ENCODE data around the gene C11orf52. TPM values are rescaled to one million over a fixed set of nuclear protein-coding genes. Genes with fewer than 3 reads are reported as not detected.

Gene C11orf52
- total RNA-seq, 2 donors from 2014 or later = 0.99 to 4.7 TPM

DNA sequence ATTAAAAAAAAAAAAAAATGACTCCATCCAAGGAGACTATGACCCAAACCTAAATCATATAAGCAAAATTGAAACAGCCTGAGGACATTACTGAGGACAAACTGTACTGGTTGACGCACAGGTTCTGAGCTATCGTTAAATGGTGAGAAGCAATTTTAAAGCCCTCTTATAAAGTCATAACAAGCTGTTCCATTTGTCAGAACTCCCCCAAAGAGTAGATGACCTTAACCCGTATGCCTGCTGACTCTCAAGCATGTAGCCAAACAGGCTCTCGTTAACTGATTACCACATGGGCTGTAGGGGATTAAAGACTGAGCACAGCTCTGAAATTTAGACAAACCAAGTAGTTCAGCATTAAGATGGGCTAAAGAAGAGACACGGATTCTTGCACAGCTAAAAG, 9.3 kb upstream of the C11orf52 start:
- no peak for ATAC-seq (ENCODE audit: insufficient number of reproducible peaks, low FRiP score, low read depth)
- H3K27ac ChIP-seq = peak overlapping the region; percentile 99 to 100
- peaks cover 0 to 17% of the 10 kb centered on the region in 2 donors for H3K4me1 ChIP-seq (ENCODE audit: control insufficient read depth in 1 of 2, low read depth in 2 of 2)
- no peaks in the 10 kb centered on the region for H3K9me3 ChIP-seq
- H3K36me3 ChIP-seq = no peaks in the 10 kb centered on the region
- H3K4me3 ChIP-seq = peak overlapping the region; percentile 76
- H3K27me3 ChIP-seq (replicated peaks; ENCODE audit: insufficient read depth) = no peaks in the 10 kb centered on the region
- TF ChIP-seq, protein P1, sequence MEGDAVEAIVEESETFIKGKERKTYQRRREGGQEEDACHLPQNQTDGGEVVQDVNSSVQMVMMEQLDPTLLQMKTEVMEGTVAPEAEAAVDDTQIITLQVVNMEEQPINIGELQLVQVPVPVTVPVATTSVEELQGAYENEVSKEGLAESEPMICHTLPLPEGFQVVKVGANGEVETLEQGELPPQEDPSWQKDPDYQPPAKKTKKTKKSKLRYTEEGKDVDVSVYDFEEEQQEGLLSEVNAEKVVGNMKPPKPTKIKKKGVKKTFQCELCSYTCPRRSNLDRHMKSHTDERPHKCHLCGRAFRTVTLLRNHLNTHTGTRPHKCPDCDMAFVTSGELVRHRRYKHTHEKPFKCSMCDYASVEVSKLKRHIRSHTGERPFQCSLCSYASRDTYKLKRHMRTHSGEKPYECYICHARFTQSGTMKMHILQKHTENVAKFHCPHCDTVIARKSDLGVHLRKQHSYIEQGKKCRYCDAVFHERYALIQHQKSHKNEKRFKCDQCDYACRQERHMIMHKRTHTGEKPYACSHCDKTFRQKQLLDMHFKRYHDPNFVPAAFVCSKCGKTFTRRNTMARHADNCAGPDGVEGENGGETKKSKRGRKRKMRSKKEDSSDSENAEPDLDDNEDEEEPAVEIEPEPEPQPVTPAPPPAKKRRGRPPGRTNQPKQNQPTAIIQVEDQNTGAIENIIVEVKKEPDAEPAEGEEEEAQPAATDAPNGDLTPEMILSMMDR (IDR thresholded peaks at IDR 0.05) = no peak
- no peak for DNase-seq (ENCODE audit: low spot score)

DNA sequence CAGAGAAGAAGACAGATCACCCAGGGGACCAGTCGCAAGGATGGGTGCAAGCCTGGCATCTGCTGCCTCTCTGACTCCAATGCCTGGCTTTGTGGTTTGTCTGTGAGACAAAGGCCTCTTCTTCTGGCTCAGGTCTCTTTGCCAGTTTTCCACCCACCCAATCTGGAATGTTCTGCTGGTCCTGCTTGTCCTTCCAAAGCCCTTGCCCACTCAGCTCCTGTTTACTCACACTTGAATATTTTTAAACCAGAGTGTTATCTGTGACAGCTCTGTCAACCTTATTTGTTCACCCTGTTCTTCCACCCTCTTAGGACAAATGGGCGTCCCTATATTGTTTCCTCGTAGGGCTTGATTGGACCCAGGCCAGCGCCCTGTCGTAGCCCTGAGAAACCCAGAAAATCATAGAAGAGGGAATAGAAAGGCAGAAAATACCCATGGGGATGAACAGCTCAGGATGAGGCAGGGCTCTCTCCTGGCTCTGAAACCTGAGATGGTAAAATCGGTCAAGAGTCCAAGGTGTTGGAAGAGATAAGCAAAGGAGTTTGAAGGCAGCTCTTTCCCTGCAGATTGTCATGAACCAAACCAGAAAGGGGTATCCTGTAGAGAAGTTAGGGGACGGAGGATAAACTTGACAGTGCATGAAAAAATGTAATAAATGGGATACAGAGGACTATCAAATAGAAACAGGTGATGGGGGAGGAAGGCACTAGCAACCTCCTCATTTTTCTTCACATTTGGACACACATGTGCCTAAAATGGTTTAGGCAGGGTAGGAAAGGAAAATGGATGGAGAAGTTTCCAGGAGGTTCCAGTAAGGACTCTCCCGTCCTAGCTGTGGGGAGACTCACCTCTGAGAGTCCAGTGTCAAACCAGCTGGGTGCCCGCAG, 7.8 kb upstream of the C11orf52 start:
- TF ChIP-seq, protein P1 (IDR thresholded peaks at IDR 0.05) = no peak
- Histone ChIP-seq H3K4me1 (ENCODE audit: control insufficient read depth in 1 of 2, low read depth in 2 of 2) (peaks cover 4 to 31% of the 10 kb centered on the region in 2 donors), H3K9me3 (no peaks in the 10 kb centered on the region), H3K4me3 (peak overlapping the region; percentile 76), H3K36me3 (no peaks in the 10 kb centered on the region), H3K27ac (peak overlapping the region; percentile 99 to 100), H3K27me3 (replicated peaks; ENCODE audit: insufficient read depth) (no peaks in the 10 kb centered on the region)
- DNase-seq (ENCODE audit: low spot score) (no peak), ATAC-seq (ENCODE audit: insufficient number of reproducible peaks, low FRiP score, low read depth) (no peak)

DNA sequence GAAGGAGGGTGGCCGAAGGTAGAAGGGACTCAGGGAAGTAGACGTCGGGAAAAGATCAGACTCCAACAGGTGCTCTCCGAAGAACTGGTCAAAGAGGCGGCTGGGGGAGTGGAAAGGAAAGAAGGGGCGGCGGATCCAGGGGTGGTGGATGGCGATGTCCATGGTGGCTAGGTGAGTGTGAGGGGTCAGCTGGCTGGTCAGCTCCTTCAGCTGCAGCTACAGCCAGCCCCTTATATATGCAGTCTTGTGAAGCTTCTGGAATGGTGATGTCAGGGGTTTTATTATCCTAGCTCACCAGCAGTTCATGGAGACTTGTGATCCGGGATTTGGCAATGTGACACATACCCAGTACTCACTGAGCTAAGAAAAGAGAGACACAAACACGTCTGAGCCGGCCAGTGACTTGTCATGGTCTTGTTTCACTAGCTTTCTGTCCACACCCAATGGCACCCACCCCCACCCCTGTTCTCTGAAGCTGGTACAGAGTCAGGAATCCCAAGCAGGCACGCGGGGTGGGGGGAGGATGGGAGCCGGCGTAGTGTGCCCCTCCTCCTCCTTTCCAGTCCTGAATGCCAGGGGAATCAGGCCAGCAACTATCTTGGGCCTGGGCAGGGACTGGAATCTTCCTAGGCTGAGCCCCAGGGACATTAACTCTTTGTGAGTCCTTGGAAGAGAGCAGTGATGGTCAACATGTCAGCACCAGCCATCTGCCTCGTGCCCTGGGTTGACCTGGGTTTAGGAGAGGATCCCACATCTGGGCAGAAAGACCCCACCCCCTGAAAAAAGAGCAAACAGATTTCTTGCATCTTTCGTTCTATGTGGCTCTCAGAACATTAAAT, 6.9 kb upstream of the C11orf52 start, which contains the start of gene CRYAB:
Gene CRYAB, minus strand, starts transcription at position 208 of the 839 bp plus-strand sequence. Its CDS starts 46 bp downstream, at position 162.
- DNase-seq (ENCODE audit: low spot score) (peak; percentile 87), ATAC-seq (ENCODE audit: insufficient number of reproducible peaks, low FRiP score, low read depth) (peak; percentile 72)
- no peaks in the 10 kb centered on the region for H3K36me3 ChIP-seq
- no peaks in the 10 kb centered on the region for H3K27me3 ChIP-seq (replicated peaks; ENCODE audit: insufficient read depth)
- no peaks in the 10 kb centered on the region for H3K9me3 ChIP-seq
- peaks cover 7 to 38% of the 10 kb centered on the region in 2 donors for H3K4me1 ChIP-seq (ENCODE audit: control insufficient read depth in 1 of 2, low read depth in 2 of 2)
- TF ChIP-seq, protein P1 (IDR thresholded peaks at IDR 0.05) = no peak
- H3K27ac ChIP-seq = peak within 1 kb of the TSS; percentile 99 to 100
- H3K4me3 ChIP-seq = peak within 1 kb of the TSS; percentile 76

DNA sequence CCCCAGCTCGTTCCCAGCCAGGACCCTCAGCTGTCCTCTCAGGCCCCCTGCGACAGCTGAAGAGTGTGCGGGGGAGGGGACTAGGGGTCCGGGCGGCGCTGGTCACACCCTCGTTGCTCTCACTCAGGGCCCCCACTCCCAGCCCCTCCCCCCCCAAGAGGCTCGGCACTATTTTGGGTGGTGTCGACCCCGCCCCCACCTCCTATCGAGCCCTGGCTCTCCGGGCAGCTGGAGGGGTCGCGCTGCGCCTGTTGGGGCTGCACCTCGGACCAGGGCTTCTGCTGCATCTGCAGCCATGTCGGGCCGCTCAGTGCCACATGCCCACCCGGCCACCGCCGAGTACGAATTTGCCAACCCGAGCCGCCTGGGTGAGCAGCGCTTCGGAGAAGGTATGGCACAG, 6.2 kb upstream of the C11orf52 start, which contains the start of gene HSPB2:
Gene HSPB2, plus strand, starts transcription at position 200 of the 400 bp plus-strand sequence. Its CDS starts 96 bp downstream, at position 296.
- Histone ChIP-seq H3K4me3 (peak within 1 kb of the TSS; percentile 76), H3K9me3 (no peaks in the 10 kb centered on the region), H3K27me3 (replicated peaks; ENCODE audit: insufficient read depth) (no peaks in the 10 kb centered on the region), H3K4me1 (ENCODE audit: control insufficient read depth in 1 of 2, low read depth in 2 of 2) (peaks cover 7 to 40% of the 10 kb centered on the region in 2 donors), H3K27ac (peak within 1 kb of the TSS; percentile 99 to 100), H3K36me3 (no peaks in the 10 kb centered on the region)
- DNase-seq (ENCODE audit: low spot score) (no peak), ATAC-seq (ENCODE audit: insufficient number of reproducible peaks, low FRiP score, low read depth) (no peak)
- TF ChIP-seq, protein P1 (IDR thresholded peaks at IDR 0.05) = no peak
